Activated effector memory CD4-positive, alpha-beta T cell treated with Interleukin-2 at 50 U/mL for 16 hours (primary cell): Measurements from ENCODE around the gene TSSC4.

Experiments used
- DNase-seq: peaks from one replicate; pipeline ENCODE4 v3.0.0-alpha.2; 2020

TSSC4 gene

DNA sequence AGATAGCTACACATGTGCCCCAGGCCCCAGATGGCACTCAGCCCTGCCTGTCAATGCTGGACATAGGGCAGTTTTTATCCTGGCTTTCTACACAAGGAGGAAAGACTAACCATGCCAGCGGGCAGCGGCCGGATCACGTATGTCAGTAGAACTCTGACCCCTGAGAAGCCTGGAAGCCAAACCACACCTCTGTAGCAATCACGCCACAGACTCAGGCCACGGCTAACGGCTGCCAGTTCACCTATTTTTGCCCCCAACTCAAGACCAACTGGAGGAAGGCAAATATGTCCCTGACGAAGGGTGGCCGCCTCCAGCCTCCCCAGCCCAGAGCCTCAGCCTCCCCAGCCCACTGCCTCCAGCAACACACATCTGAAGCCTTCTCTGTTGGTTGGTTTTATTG is 30.7 kb upstream of the TSSC4 start:
- no peak for DNase-seq

DNA sequence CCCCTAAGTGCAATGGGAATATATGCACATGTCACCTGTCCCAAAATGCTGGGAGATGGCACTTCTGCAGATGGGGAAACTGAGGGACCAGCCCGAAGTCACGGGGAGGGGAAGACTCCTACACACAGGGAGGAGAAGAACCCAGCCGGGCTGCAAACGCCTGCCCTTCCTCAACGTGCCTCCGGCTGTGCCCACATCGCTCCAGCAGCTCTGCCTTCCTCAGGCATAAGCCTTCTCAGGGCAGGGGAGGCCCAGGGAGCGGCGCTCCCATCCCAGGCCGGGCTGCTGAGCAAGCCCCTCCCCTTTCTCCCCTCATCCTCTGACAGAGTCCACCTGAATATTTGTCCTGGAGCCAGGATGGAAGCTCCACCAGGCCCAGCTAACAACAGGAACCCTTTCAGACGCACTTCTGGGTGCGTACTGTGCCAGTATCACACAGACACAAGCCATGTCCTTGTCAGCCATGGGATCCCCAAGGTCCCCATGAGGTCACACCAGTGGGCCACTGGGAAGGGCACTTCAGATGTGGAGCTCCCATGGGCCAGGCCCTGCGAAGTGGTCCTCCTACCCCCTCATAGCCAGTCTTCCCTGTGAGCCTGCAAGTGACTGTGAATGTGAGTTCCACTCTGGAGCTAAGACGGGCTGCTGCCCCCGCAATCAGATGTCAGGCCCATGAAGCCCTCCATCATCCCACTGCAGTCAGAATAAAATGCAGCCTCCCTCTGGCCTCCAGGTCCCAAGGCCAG is 25.9 kb upstream of the TSSC4 start:
- DNase-seq = no peak

DNA sequence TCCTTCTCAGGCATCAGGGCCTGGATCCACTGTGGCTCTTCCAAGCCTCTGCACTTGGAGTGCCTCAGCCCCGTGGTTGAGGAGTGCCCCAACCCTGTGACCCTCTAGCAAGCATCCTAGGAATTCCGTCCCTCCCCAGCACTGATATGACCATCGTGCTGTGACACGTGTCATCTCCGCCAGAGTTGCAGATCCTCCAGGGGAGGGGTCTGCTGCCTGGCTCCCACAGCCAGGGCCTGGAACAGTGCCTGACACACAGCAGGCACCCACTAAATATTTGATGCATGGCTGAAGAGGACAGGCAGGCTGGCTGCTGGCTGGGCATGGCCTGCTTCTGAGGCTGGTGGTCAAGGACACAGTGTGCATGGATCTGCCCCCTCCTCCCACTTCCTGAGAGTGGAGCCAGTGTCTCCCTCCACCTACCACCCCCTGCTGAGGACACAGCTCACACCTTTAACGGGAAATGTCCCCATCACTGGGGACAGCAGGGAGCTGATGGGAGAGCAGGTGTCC is 25.2 kb upstream of the TSSC4 start:
- DNase-seq = no peak

DNA sequence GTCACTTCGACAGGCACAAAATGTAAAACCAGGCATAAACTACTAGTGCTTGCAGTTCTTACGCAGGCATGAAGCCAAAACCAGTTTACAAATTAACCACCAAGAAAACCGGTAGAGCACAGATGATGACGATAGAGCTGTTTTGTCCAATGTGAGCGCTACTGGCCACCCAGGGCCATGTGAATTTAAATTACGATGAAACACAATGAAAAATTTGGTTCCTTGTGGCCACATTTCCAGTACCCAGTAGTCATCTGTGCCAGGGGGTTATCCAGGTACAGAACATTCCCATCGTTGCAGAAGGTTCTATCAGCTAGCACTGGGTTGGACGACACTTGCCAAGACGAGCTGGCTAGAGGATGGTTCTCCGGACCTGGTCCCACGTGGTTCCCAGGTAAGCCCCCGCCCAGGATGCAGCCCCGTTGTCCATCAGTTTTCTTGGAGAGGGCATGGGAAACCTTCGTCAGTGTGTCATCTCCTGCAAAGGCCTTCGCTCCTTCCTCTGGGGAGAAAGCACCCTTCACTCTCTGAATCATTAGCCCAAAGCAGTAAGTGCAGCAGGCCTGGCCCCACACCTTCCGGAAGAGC is 24.5 kb upstream of the TSSC4 start:
- no peak for DNase-seq

DNA sequence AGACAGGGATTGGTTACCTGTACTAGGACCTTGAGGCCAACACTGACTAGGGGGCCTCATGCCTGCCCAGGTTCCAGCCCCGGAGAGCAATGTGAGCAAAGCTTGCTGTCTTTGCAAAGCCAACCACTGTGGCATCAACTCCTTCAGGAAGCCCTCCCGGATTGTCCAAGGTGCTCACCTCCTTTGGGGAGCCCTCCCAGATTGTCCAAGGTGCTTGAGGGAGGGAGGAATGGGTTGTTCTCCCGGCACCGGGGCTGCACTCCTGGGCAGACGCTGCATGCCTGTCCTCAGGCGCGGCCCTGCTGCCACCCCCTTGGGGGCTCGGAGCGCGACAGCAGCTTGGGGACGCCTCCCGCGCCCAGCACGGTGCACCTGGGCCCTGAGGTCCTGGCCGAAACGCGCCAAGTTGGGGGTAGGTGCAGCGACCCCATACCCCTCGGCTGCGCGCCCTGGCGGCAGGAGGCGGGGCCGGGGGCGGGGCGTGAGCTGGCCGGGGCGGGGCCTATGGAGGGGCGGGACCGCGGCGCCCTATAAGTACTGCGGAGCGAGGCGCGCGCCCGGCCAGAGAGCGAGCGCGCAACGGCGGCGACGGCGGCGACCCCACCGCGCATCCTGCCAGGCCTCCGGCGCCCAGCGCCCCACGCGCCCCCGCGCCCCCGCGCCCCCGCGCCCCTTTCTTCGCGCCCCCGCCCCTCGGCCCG is 23.6 kb upstream of the TSSC4 start, which contains the start of gene CD81:
CD81 (plus strand) TSS at position 560 of the 701 bp plus-strand sequence. CDS start 240 bp downstream, outside the sequence.
- peak; percentile 57 for DNase-seq

DNA sequence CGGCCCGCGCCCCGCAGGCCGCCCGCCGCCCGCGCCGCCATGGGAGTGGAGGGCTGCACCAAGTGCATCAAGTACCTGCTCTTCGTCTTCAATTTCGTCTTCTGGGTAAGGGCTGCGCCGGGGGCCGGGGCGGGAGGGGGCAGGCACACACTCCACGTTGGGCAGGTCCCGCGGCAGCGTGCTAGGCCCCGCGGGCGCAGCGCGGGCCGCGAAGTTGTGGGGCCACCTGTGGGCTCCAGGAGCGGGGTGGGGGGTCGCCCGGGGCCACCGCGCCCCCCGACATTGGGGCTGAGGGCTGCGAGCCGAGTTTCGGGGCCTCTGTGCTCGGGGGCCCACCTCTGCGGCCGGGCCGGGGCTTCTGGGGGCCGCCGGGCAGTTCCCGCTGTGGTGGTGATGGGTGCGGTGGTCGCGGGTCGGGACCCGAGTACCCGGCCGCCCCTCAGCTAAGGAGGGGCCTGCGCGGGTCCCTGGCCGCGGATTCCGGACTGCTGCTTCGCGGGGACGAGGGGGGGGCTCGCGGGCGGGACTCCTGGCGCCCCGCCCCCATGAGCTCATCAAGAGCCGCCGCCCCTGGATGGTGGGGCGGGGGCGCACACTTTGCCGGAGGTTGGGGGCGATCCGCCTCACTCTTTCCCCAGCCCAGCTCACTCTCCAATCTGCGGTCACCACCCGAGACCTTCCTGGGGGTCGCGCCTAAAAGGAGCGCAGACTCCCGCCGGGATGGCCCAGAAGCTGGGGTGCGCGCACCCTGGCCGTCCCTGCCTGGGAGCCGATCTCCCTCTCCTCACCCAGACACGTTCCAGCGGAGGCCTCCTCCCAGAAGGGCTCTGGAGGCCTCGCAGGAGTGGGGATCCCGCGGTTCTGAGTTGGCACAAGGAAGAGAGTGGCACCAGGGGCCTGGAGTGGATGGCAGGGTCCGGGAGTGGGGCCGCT is 22.8 kb upstream of the TSSC4 start:
- peak; percentile 33 for DNase-seq

DNA sequence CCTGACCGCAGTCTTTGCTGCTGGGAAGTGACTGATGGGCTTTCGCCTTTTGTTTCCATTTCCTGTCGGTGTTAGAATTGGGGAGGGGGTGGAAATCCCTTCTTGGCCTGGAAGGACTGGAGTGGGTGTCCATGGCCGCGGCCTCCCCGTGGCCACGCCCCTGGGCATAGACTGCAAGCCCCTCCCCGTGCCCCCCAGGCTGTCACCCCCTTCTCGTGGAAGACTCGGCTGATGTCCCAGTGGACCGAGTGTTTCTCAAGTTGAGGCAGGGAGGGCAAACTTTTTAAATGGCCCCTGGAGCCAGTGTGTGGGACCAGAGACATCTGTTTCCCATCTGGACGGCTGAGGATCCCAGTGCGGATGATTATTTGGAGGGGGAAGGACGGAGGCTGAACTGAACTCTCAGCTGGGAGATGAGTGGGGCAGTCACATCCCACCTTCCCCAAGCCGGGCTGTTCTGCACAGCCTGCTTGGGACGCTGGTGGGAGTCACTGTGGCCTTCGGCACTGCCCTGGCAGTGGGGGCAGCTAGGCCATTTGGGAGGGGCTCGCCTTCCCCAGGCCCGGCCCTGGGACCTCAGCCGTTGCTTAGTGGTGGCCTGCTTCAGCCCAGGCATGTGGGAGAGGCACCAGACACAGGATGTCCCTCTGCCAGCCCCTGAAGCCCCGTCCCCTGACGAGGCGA is 21.9 kb upstream of the TSSC4 start:
- no peak for DNase-seq

DNA sequence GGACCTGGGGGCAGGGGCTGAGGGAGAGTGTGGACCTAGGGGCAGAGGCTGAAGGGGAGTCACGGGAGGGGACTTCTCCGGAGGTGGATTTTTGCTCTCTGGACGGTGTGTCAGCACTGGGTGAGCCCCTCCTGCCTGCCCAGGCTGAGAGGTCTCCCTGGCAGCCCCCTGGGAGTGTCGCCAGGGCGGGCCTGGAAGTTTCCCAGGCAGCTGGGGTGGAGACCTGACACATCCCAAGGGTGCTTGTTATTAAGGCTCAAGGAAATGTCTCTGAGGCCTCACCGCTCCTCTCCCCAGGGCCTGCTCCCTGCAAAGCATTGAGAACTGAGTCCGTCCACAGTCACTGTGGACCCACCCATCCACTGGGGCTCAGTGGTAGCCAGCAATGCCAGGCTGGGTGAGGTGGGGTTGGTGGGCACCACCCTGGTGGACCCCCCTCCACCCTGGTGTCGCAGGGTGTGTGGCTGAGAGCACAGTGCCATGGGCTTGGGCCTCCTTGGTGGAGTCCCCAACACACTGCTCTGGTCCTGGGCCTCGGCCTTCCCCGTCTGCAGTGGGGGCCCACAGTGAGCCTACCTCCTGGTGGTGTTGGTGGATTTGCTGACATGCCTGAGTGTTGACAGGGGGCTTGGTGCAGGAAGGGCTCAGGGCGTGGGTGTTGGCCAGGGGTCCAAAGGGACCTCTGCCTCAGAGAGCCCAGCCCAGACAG is 20.9 kb upstream of the TSSC4 start:
- DNase-seq = no peak

DNA sequence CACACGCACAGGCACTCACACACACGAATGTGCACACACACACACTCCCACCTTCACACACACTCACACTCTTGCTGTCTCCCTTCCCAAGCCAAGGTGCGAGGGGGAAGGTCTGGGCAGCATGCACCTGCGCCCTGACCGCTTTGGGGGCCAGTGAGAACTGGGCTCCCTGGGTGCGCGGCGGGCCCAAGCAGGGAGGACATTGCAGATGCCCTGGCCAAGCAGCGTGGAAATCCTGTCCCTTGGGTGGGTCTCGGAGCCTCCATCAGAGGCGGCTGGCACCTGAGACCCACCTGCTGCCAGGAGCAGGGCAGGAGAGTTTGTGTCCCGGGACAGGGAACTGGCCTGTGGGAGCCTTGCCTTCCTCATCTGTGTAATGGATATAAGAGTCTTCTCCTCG is 20.2 kb upstream of the TSSC4 start:
- no peak for DNase-seq

DNA sequence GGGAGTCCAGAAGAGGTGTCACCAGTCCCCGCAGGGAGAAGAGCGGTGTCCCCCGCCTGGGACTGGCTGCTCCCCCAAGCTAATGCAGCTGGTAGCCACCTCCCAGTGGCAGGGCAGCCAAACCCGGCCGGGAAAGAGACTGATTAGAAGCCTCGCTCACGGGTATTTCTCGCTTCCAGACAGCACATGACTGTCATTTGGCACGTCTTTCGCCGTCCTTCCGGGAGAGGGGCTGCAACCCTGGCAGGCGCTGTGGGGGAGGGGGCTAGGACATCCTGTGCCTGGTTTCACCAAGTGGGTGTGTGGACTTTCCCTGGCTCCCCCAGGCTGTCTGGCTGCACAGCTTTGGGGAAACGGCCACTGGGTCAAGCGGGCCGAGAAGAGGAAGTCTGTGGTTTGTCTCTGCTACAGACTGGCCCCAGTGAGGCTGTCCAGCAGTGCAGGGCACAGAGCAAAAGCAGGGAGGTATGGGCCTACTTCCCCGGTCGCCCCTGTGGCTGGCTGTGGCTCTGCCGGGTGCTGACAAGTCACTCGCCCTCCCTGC is 19.7 kb upstream of the TSSC4 start:
- no peak for DNase-seq

DNA sequence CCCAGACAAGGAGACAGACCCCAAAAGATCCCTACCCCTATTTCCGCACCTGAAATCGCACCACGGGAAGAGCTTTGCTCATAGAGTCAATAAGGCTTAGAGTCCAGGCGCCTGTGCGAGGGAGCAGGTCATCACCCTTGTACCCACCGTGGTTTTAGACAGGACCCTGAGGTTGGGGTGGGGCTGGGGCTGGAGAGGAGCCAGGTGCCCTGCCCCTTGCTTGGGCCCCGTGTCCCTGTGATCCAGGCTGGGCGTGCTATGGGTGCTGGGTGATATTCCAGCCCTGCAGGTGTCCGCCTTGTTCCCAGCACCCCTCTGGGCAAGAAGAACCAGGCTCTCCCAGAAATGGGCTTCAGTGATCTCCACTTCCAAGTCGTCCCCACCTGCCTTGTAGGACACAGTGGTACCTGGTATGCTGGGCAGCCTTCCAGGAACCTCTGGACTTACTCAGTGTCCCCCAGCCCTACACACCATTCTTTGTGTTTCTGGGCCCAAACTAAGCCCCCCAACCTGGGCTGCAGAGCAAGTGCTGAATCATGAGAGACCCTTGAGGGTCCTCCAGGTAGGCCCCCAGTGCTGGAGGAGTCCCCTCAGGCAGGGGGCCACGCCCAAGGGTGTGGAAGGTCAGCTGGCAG is 18.9 kb upstream of the TSSC4 start:
- DNase-seq = no peak

DNA sequence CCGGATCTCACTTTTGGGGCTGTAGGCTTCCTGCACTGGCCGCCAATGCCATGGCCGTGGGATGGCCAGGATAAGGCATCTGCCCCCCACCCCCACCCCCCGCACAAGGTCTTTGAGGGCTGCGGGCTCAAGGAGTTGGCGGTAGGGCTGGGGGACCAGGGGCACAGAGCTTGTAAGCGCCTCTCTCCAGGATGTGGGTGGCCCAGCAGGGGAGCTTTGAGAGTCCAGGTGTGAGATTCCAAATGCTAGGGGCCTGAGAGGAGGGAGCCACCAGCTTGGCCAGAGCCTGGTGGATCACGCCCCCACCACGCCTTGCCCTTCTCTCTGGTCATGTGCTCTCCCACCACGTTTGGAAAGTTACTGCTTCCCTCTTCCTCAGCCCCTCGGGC is 18.4 kb upstream of the TSSC4 start:
- DNase-seq = no peak

DNA sequence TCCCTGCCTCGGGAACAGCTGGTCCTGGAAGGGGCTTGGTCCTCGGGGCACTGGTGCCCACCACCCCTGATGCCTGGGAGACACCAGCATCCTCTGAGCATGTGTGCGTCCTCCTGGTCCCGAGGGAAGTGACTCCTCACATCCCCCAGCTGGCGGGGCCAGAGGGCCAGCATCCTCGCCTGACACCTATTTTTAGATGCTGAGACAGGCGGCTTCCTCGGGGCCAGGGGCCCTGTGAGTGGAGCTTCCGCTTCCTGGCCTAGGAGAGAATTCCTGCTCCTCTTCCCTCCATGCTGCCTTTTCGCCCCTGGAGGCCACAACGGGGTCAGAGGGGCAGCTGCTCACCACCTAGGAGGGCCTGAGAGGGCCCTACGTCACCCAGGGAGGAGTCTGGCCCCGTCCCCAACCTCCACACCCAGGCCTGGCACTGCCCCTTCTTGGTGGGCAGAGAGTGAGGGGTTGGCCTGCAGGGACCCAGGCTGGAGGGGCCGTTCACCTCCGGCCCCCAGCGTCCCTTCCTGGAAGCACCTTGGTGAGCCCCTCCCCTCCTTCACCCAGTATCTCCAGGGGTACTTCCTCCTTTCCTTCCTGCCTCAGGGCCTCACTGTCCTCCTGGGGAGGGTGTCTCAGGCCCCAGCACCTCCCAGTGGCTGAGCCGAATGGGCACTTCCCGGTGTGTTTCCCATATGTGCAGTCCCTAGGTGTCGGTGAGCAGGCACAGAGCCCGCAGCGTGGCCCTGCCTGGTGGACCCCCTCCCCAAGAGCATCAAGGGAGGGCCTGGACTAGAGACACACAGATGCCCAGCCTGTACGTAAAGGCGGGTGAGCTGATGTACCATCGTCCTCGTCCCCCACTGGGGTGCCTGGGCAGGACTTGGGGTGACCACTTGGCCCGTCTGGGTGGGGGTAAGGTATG is 17.4 kb upstream of the TSSC4 start:
- DNase-seq = no peak

DNA sequence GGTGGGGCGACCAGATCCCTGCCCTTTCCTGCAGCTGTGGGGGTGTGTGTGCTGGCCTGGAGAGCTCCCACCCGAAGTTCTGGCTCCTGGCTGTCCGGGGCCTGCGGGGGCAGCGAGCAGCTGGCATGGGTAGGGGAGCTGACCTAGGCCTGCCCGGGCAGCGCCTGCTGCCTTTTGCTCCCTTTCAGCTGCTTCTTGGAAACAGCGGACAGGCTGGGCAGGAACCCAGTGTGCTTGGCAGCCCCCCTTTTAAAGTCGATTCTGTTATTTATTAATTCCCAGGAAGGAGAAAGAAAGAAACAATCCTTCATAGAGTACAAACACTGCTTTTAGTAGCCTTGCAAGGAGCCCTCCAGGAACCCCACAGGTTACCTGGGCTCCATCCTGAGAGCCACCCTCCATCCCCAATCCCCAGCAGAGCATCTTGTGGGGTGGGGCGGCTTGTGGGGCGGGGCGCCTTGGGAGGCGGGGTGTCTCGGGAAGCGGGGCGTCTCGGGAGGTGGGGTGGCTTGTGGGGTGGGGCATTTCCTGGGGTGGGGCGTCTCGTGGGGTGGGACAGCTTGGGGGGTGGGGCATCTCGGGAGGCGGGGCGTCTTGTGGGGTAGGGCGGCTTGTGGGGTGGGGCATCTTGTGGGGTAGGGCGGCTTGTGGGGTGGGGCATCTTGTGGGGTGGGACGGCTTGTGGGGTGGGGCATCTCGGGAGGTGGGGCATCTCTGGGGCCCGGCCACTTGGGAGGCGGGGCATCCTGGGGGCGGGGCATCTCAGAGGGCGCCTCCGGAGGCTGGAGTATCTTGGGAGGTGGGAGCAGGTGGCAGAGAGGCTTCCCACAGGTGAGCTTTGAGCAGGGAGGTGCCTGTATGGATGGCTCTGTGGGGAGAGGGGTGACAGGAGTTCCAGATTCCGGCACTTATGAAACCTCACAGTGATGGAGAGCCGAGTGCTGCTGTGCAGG is 16.4 kb upstream of the TSSC4 start:
- no peak for DNase-seq

DNA sequence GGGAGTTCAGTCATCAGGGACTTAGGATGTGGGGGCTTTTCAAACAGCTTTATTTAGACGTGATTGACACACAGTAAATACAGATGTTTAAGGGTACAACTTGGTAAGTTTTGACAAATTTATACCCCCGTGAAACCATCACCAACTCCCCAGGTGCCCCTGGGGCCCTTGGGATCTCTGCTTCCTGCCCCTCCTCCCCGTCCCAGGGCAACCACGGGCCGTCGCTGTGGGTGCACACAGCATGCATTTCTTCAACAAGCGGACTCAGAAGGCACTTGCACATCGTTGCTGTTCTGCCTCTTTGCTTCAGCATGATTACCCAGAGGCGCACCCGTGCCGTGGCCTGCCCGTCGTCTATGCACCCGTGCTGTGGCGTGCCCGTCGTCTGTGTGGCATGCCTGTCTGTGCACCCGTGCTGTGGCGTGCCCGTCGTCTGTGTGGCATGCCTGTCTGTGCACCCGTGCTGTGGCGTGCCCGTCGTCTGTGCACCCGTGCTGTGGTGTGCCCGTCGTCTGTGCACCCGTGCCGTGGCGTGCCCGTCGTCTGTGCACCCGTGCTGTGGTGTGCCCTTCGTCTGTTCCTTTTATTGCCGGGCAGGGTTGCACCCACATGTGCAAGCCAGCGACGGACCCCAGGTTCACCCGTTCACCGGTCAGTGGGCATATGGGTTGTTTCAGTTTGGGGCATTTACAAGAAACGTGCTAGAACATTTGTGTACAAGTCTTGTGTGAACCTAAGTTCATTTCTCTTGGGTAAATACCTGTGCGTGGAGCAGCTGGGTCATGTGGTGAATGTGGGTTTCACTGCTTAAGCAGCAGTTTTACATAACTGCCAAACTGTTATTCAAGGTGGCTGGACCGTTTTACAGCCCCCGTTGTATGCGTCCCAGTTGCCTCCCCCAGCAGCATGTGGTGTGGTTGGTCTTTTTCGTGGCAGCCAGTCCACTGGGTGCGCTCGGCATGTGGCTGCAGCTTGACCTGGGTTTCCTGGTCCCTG is 15.1 kb upstream of the TSSC4 start:
- DNase-seq = no peak

DNA sequence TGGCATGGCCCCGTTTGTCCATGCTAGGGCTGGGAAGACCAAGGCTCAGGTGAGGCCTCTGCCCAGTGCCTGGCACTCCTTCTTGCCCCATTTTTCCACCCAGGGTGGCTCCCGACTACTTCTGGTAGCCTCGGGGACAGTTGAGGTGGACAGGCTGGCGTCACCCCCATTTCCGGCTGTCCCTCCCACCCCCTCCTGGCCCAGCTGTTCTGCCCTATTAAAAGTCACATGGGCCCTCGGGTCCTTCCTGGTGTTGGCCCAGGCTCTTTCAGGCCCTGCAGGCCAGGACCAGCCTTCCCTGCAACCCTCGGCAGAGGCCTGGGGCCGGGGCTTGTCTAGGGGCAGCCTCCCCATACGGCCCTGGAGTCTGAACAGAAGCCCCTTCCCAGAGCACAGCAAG is 14.0 kb upstream of the TSSC4 start:
- DNase-seq = no peak
